ENCODE data around the gene EN2.

EN2 gene

GRCh38 chr7:155488483-155489127 lies 30.7 kb downstream of the EN2 start:
- no peak for DNase-seq

GRCh38 chr7:155489158-155489840 lies 31.4 kb downstream of the EN2 start:
- no peak for DNase-seq

- DNase-seq: no peak
These were observed 32.1 kb downstream of the EN2 start for GRCh38 chr7:155489862-155490696.

- DNase-seq: no peak
These were observed 33.0 kb downstream of the EN2 start for GRCh38 chr7:155490697-155491628.

GRCh38 chr7:155491812-155492211 lies 33.9 kb downstream of the EN2 start:
- no peak for DNase-seq

GRCh38 chr7:155493744-155494538 lies 36.0 kb downstream of the EN2 start:
- no peak for DNase-seq

GRCh38 chr7:155494551-155494950 lies 36.6 kb downstream of the EN2 start:
- no peak for DNase-seq

- DNase-seq: no peak
These were observed 37.7 kb downstream of the EN2 start for GRCh38 chr7:155495440-155496248.

- no peak for DNase-seq
These were observed 38.5 kb downstream of the EN2 start for GRCh38 chr7:155496267-155497005.

GRCh38 chr7:155497149-155497901 lies 39.4 kb downstream of the EN2 start:
- no peak for DNase-seq

- DNase-seq: no peak
These were observed 47.5 kb downstream of the EN2 start for GRCh38 chr7:155505422-155505793.

- no peak for DNase-seq
These were observed 49.0 kb downstream of the EN2 start for GRCh38 chr7:155506854-155507337.

- no peak for DNase-seq
These were observed 49.6 kb downstream of the EN2 start for GRCh38 chr7:155507576-155507975.

GRCh38 chr7:155508376-155509358 lies 50.7 kb downstream of the EN2 start:
- no peak for DNase-seq

- no peak for DNase-seq
These were observed 51.4 kb downstream of the EN2 start for GRCh38 chr7:155509359-155509724.

GRCh38 chr7:155509725-155510551 lies 52.0 kb downstream of the EN2 start:
- no peak for DNase-seq
